CD4-positive, alpha-beta T cell (primary cell): ENCODE results near the gene GJB5. TPM values are rescaled to one million over a fixed set of nuclear protein-coding genes. Genes with fewer than 3 reads are reported as not detected.

Source experiments
- ATAC-seq: fragments of 200-7000 bp; cut with Tn5 transposase; one replicate; pipeline ENCODE4 v1.10.0; 2022; ENCODE audit warnings: mild to moderate bottlenecking; ENCODE audit not compliant: poor library complexity
- CTCF ChIA-PET: fragments of 350-600 bp; sonication (Branson Sonifier 250); formaldehyde crosslinking; loops from one replicate; lab custom pipeline; 2021; ENCODE audit warnings: antibody characterized with exemption, inconsistent platforms; lab: Charles Lee
- POLR2A ChIA-PET: fragments of 350-600 bp; sonication (Branson Sonifier 250); formaldehyde crosslinking; loops from one replicate; lab custom pipeline; 2021; ENCODE audit warnings: antibody characterized with exemption, inconsistent platforms; lab: Charles Lee
- DNase-seq, 14 experiments: peaks; one replicate each; pipeline ENCODE4 v3.0.0-alpha.2; 2013 to 2020; ENCODE audit warnings: mixed read lengths in 2 of 14
- H3K27ac ChIP-seq, 2 donors: one replicate each; pipeline versions ENCODE4 v1.5.1 to v1.7.0; 2013; ENCODE audit warnings: low read length in 2 of 2, low read depth in 1 of 2, mild to moderate bottlenecking in 1 of 2
- H3K27me3 ChIP-seq, 2 experiments: 1 replicate in 1 of 2; 2 replicates in 1 of 2; pipeline versions ENCODE4 v1.6.1 to v1.7.0; 2013; ENCODE audit warnings: low read length in 2 of 2, control low read depth in 1 of 2, mild to moderate bottlenecking in 1 of 2, moderate library complexity in 1 of 2; ENCODE audit not compliant: insufficient read depth in 2 of 2, control insufficient read depth in 1 of 2
- H3K36me3 ChIP-seq: one replicate; pipeline ENCODE4 v1.6.1; 2013; ENCODE audit warnings: low read length, control low read depth; ENCODE audit not compliant: insufficient read depth
- H3K4me1 ChIP-seq: one replicate; pipeline ENCODE4 v1.6.1; 2013; ENCODE audit warnings: low read length, control low read depth; ENCODE audit not compliant: insufficient read depth
- H3K4me3 ChIP-seq: one replicate; pipeline ENCODE4 v1.5.1; 2013; ENCODE audit warnings: mild to moderate bottlenecking, low read length, moderate library complexity
- H3K9me3 ChIP-seq, 2 experiments: 1 replicate in 1 of 2; 2 replicates in 1 of 2; pipeline versions ENCODE4 v1.6.1 to v1.7.0; 2013; ENCODE audit warnings: low read length in 2 of 2, mild to moderate bottlenecking in 2 of 2, control low read depth in 1 of 2, moderate library complexity in 1 of 2; ENCODE audit not compliant: control insufficient read depth in 1 of 2, insufficient read depth in 1 of 2
- H3K27ac Mint-ChIP-seq: one replicate; pipeline ENCODE4 v1.8.0; 2020; ENCODE audit warnings: mixed read lengths
- H3K27me3 Mint-ChIP-seq: one replicate; pipeline ENCODE4 v1.8.0; 2021; ENCODE audit warnings: mixed read lengths
- H3K36me3 Mint-ChIP-seq: one replicate; pipeline ENCODE4 v1.8.0; 2021; ENCODE audit warnings: low read depth, mixed read lengths
- H3K4me1 Mint-ChIP-seq: one replicate; pipeline ENCODE4 v1.8.0; 2021; ENCODE audit warnings: low read depth, mixed read lengths
- H3K4me3 Mint-ChIP-seq: one replicate; pipeline ENCODE4 v1.8.0; 2020; ENCODE audit warnings: mild to moderate bottlenecking, mixed read lengths
- H3K9me3 Mint-ChIP-seq: one replicate; pipeline ENCODE4 v1.8.0; 2020; ENCODE audit warnings: mixed read lengths
- CTCF ChIP-seq: fragments of 200-600 bp; IDR thresholded peaks from one replicate; pipeline ENCODE4 v1.8.0; 2022; ENCODE audit warnings: antibody characterized with exemption, mild to moderate bottlenecking
- intact Hi-C, 2 experiments: fragments of 100-400 bp; cut with DNase I in 1 of 2; cut with micrococcal nuclease in 1 of 2; formaldehyde crosslinking; loops; one replicate each; pipeline versions ENCODE4 v1.15.1 to v1.9.0; 2023 to 2025; cut with DNase I, micrococcal nuclease
- total RNA-seq, 174 experiments: library from RNA in 2 of 174; stranded (reverse) in 2 of 174; gene quantifications; one replicate each; pipeline ENCODE4 v1.2.3 and lab custom pipeline; 2021 to 2026

Gene GJB5
- total RNA-seq, 2 experiments from 2014 or later = not detected

GRCh38 chr1:34712007-34712688, 42.7 kb upstream of the GJB5 start:
- H3K9me3 Mint-ChIP-seq = no peaks in the 10 kb centered on the region
- H3K36me3 Mint-ChIP-seq = no peaks in the 10 kb centered on the region
- H3K4me1 Mint-ChIP-seq = no peaks in the 10 kb centered on the region
- H3K27me3 ChIP-seq = peaks cover 7 to 8% of the 10 kb centered on the region in 2 experiments
- H3K27me3 Mint-ChIP-seq = peaks cover 4% of the 10 kb centered on the region
- CTCF ChIA-PET = no interaction called here
- H3K27ac Mint-ChIP-seq = no peak overlapping the region
- intact Hi-C loops = no loop called here
- H3K4me1 ChIP-seq = no peaks in the 10 kb centered on the region
- no peak overlapping the region for H3K4me3 Mint-ChIP-seq
- no peak overlapping the region for H3K27ac ChIP-seq
- no peak for ATAC-seq
- POLR2A ChIA-PET = no interaction called here
- H3K9me3 ChIP-seq = no peaks in the 10 kb centered on the region
- DNase-seq = no peak
- no peak for TF ChIP-seq CTCF
- no peaks in the 10 kb centered on the region for H3K36me3 ChIP-seq
- no peak overlapping the region for H3K4me3 ChIP-seq

GRCh38 chr1:34713443-34713842, 41.4 kb upstream of the GJB5 start:
- Mint-ChIP-seq H3K9me3 (no peaks in the 10 kb centered on the region), H3K27ac (no peak overlapping the region), H3K4me3 (no peak overlapping the region), H3K4me1 (no peaks in the 10 kb centered on the region), H3K27me3 (peaks cover 15% of the 10 kb centered on the region), H3K36me3 (no peaks in the 10 kb centered on the region)
- intact Hi-C loops = no loop called here
- Histone ChIP-seq H3K27ac (no peak overlapping the region), H3K4me3 (no peak overlapping the region), H3K4me1 (no peaks in the 10 kb centered on the region), H3K27me3 (peaks cover 8 to 10% of the 10 kb centered on the region in 2 experiments), H3K36me3 (no peaks in the 10 kb centered on the region), H3K9me3 (no peaks in the 10 kb centered on the region)
- ChIA-PET CTCF (interaction anchor here (0.6 kb wide), 1 partner anchor 721 kb away, joined by 3 read pairs; no protein-coding TSS in a partner anchor), POLR2A (no interaction called here)
- DNase-seq = no peak
- no peak for ATAC-seq
- TF ChIP-seq CTCF = no peak

- Mint-ChIP-seq H3K36me3 (no peaks in the 10 kb centered on the region), H3K27ac (no peak overlapping the region), H3K27me3 (peaks cover 23% of the 10 kb centered on the region), H3K9me3 (no peaks in the 10 kb centered on the region), H3K4me3 (no peak overlapping the region), H3K4me1 (no peaks in the 10 kb centered on the region)
- no peak overlapping the region for H3K4me3 ChIP-seq
- ATAC-seq (no peak), DNase-seq (no peak)
- CTCF ChIA-PET = no interaction called here
- TF ChIP-seq CTCF = no peak
- peaks cover 8 to 10% of the 10 kb centered on the region in 2 experiments for H3K27me3 ChIP-seq
- intact Hi-C loops = no loop called here
- POLR2A ChIA-PET = no interaction called here
- no peak overlapping the region for H3K27ac ChIP-seq
- no peaks in the 10 kb centered on the region for H3K4me1 ChIP-seq
- no peaks in the 10 kb centered on the region for H3K36me3 ChIP-seq
- H3K9me3 ChIP-seq = no peaks in the 10 kb centered on the region
Measured at GRCh38 chr1:34714386-34714785, 40.5 kb upstream of the GJB5 start.
